RPMI7951 (cell line): Measurements from ENCODE around the gene ZNF503. TPM values are rescaled to one million over a fixed set of nuclear protein-coding genes. Genes with fewer than 3 reads are reported as not detected.

Experiments used
- DNase-seq: peaks from one replicate; pipeline ENCODE4 v3.0.0-alpha.2; 2012; ENCODE audit warnings: low read depth
- total RNA-seq: library from RNA; depleted of rRNA; stranded (reverse); fragments of >200 nt; shearing (Covaris generic); gene quantifications from 2 replicates; pipeline ENCODE4 v1.2.3, GENCODE V29; 2014; rRNA removed

Gene ZNF503, protein sequence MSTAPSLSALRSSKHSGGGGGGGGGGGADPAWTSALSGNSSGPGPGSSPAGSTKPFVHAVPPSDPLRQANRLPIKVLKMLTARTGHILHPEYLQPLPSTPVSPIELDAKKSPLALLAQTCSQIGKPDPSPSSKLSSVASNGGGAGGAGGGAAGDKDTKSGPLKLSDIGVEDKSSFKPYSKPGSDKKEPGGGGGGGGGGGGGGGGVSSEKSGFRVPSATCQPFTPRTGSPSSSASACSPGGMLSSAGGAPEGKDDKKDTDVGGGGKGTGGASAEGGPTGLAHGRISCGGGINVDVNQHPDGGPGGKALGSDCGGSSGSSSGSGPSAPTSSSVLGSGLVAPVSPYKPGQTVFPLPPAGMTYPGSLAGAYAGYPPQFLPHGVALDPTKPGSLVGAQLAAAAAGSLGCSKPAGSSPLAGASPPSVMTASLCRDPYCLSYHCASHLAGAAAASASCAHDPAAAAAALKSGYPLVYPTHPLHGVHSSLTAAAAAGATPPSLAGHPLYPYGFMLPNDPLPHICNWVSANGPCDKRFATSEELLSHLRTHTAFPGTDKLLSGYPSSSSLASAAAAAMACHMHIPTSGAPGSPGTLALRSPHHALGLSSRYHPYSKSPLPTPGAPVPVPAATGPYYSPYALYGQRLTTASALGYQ
- total RNA-seq, result 2.2 TPM in 2 replicates

DNA sequence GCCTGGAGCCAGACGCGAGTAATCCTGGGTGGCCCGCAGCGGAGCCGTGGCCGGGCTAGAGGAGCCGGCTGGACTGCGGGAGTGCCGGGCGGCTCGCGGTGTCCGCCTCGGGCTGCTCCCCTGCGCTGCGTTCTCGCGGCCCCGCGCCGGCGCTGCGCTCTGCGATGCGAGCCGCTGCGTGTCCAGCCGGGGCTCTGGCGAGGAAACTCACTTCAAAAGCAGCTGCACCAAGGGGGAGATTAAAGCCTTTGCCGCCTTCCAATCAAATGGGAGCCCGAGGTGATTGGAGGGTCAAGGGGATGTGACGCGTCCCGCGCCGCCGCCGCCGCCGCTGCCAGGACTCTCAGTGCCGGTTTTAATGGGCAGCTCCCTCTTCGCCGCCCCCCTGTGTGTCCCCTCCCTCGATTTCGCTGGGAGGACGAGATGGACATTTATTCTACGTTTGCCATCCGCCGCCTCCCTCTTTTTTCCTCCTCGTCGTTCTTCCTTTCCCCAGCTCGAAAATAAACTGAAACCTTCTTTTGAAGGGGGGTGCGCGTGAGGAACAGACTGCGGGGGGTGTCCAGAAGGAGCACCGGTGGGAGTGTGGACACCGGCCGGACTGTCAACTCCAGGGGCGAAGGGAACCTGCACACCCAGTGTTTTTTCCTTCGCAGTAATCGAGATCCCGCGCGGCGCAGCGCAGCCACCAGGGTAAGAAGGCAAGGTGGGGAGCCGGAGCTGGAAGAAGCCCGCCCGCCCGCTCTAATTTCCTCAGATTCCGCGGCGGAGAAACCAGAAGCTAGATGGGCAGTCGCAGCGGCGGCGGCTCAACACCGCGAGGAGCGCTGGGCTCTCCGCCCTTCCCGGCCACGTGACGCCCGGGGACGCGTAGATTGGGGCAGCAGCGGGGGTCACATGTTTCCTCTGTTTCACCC, at the start of gene ZNF503:
Gene ZNF503 (minus strand): TSS at position 196 of the 917 bp plus-strand sequence. CDS start 345 bp downstream, outside the sequence.
- DNase-seq, result peak; percentile 96

DNA sequence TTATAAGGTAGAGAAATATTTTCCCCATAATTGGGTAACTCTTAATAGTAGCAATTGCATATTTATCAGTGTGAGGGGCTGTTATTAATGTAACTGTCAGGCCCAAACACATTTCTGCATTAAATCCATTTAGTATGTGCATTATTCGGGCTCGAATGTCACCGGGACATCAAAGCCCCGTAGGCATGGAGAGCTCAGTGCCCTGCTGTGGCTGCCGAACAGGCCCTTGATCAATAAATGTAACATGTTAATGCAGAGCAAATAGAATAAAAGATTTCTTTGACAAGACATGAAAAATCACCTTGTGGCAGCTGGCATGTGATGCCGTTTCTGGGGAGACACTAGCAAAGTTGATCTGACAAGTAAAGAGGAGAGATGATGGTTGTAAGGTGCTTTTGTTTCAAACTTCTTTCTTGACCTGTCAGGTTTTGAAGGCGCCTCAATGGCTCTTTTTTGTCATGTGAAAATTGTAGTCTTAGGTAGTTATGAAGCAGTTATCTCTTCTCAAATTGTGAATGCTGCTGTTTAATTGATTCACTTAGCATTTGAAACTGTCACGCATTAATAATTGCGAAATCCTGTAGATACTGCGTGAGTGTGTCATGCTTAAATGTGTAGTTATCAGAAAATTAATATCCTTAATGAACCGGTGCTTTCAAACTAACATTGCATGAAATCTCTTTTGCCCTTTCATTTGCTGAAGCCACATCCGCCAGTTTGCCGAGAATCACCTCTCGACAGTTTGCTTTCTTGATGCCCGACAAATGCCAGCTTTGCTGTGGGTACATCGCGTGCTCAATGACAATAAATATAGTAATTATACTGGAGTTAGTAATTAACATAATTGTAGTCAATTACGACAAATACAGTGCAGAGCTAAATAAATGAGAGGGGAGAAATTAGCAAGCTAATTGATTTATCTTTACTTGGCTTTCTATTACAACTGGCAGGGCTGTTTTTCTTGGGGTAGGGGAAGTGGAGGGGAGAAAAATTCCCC, 49.4 kb upstream of the ZNF503 start:
- DNase-seq, result no peak

DNA sequence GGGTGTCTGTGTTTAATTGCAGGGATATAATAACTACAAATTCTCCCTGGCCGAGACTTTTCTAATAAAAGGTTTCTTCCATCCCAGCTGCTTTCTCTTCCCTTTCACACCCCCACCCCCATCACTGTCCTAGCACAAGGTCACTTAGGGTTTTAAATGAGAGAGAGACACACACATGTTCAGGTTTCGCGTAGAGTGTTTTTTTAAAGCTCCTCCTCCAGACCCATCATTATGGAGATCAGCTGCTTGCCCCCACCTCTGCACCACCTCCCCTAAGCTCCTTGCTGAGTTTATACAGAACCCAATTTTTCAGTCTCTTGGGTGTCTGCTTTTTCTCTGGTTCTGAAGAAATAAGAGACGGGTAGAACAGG, 48.5 kb upstream of the ZNF503 start:
- DNase-seq, result no peak

DNA sequence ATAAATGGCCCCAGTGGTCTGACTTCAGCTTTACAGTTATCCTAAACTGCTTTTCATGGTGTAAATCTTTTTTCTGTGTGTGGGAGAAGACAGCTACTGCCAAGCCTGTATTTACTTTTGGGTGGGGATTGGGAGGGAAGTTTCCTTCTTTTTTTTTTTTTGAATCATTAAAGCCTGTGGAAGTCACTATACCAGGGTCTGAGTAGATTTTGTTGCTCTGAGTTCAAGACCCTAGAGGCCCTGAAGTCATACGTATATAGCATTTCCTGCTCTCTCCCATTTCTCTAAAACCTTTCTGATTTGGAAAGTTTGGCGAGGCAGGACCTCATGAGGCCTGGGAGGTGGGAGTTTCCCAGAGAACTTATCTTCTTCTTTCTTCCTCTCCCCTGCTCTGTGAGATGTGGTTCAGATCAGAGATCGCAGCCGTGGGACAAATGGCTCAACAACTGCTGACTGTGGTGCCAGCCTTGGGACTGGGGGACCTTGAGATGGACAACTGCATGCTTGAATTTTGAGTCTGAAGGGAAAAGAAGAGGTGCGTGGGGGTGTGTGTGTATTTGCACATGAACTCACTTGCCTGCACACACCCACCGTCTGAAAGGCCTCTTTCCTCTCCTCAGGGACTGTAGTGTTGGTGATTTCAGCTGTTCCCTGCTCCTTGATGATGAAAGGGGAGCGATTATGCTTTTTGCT, 48.0 kb upstream of the ZNF503 start:
- no peak for DNase-seq

DNA sequence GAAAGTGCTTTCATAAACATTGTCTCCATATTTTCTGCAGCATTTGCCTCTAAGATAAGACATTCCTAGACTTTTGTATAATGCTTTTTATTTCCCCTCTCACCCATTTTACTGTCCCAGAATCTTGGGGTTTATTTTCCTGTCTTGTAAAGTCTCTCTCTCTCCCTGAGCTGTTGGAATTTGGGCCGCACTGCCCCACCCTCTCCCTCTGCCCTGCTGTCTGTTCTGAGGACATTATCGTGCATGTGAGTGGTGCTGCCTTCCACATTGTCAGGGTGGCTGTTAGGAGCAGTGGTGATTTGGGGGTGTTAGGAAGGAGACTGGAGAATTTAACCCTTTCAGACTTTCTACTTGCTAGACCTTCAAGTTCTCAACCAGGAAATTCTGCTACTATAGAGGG, 46.6 kb upstream of the ZNF503 start:
- no peak for DNase-seq

DNA sequence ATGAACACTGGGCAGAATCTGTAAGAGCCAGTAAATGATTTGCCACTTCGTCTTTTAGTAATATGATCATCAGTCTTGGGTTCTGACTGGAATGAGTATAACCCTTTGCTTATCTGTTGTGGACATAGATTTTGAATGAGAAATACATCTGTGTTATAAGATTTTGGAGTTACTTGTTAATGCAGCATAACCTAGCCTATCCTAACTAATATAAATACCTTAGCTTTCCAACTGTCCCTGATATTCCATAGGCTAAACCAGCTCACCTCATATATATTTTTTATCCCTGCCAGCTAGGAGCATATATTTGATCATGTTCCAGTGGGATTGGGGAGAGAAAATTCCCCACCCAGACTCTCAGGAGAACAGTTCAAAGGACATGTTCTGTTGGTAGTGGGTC, 44.9 kb upstream of the ZNF503 start:
- no peak for DNase-seq

DNA sequence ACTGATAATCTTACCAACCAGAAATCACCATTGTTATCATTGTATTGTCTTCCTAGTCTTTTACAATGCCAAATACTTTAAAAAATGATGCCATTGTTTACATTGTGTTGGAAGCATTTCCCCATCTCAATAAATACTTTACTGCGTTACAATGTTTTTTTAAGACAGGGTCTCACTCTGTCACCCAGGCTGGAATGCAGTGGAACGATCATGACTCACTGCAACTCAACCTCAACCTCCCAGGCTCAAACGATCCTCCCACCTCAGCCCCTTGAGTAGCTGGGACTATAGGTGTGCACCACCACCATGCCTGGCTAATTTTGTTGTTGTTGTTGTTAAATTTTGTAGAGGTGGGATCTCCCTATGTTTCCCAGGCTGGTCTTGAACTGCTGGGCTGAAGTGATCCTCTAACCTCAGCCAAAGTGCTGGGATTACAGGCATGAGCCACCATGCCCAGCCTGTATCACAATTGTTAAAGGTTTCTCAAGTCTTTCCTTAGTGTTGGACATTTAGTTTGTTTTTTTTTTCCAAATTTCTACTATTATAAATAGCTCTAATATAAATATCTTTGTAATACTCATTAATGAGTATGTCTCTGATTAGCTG, 43.3 kb upstream of the ZNF503 start:
- DNase-seq, result no peak

DNA sequence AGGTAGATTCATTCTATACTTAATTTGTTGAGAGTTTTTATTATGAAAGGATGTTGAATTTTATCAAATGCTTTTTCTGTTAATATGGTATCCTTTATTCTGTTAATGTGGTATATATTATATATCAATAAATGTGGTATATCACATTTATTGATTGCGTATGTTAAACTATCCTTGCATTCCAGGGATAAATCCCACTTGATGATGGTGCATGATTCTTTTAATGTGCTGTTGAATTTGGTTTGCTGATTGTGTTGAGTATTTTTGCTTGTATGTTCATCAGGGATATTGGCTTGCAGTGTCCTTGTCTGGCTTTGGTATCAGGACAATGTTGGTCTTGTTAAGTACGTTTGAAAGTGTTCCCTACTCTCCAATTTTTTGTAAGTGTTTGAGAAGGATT, 41.8 kb upstream of the ZNF503 start:
- no peak for DNase-seq

DNA sequence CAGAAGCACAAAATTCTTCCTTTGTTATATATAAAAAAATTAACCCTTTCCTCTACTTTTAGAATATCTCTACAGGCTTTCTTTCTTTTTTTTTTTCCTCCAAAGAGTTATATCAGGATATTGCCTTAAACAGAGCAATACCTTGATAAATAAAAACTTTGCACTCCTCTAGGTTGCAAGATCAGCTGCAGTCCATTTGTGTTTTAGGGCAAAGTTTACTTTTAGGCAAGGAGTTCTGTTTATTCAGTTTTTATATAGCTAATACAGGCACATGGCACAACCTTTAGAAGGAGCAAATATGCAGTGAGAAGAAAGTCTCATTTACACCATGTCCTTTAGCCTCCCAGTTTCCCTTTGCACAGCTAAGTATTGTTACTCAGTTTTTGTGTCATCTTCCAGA, 40.1 kb upstream of the ZNF503 start:
- DNase-seq, result no peak

DNA sequence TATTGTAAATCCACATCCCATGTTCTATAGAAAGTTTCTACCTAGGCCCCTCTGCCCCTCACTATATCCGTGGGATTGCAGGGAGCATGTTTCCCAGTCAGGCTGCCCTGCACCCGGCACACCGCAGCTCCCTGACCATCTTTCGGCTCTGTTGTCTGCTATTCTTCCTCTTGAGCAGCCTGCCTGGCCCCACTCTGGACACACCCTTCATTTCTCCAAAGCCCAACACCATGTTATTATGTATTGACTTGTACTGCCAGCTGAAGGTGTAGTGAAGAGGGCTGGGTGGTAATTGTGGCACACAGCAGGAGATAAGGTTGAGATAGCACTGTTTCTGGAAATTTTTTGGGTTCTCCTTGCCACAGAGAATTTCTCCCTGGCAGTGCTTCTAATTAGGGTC, 39.6 kb upstream of the ZNF503 start:
- DNase-seq, result no peak

DNA sequence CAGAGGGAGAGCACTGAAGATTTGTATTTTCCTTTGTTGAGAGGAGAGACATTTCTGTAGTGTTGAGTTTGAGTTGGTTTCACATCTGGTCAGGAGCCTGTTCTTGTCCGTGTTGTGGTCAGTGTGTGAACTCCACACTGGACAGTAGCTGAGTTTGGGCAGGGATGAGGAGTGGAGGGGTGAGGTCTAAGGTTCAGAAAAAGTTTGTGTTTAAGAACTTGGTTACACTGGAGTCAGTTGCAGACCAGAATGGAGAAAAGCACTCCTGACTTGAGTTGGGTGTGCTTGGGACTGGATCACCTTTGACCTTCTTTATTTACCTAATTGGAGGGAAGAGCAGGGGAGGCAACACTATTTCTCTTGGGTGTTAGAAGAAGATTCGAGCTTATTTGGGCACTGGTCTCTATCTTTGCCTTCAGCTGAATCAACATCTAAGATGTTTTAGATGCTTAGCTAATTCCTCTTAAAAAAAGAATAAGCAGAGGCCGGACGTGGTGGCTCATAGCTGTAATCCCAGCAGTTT, 38.8 kb upstream of the ZNF503 start:
- DNase-seq, result no peak

DNA sequence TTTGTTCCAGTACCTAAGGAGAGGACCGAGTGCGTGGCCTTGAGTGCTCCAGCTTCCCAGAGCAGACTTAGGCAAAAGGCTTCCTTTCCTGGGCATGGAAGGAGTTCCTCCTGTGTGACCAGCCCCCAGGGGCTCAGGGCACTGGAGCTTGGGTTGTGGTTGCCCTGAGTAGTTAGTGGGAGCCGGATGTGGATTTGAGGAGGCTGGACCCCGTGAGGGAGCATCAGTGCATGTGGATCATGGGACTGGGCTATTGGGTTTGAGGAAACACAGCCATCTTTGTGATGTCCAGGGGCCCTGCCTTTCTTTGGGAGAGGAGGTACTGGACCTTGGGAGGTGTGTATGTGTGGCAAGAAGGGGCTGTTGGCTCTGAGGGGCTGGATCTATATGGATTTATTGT, 38.2 kb upstream of the ZNF503 start:
- no peak for DNase-seq

DNA sequence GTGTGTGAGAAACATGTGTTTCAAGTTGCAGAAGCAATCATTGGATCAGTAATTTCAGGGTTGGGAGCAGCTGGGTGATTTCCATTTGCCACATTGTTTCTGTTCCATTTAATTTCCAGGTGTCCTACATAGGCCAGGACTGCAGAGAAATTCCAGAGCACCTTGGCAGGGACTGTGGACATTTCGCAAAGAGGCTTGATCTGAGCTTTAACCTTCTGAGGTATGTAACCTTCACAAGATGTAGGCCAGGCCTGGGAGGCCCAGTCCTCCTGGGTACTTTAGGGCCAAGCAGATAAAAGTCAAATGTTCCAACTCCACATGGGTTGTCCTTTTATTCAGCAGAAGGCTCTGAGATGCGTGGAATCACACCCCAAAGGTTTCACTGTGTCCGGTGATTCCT, 36.7 kb upstream of the ZNF503 start:
- no peak for DNase-seq

DNA sequence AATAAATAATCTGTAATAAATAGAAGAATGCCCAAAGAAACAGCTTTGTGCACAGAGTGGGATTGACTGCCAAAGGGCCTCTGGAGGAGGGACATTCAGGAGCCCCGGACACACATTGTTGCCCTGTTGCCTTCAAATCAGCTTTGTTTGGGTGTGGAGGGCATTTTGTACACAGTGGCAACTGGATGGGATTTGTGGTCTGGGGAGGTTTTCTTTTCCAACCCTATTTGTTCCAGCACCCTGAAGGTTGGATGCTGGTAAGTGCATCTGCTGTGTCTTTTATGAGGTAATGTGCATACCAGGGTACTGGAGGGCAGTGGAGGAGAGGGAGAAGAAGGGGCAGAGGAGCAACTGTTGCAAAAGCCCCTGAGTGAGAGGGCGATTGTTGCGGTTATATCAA, 36.1 kb upstream of the ZNF503 start:
- DNase-seq, result no peak

DNA sequence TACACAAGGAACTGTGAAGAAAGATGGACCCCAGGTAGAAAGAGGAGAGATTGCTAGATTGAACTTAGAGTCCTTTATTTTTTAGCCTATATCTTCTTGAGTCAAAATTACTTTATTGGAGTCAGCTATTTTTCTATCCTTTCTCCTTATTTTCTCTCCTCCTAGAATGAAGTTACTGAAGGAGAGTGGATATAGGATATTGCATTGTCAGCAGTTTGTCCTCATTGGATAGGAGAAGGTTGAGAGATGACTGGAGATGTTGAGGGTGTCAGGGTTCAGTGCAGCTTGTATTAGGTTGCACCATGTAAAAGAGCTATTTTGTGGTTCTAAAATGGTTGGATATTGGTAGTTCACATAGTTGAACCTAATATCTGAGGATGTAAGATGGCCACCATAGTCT, 35.3 kb upstream of the ZNF503 start:
- no peak for DNase-seq

DNA sequence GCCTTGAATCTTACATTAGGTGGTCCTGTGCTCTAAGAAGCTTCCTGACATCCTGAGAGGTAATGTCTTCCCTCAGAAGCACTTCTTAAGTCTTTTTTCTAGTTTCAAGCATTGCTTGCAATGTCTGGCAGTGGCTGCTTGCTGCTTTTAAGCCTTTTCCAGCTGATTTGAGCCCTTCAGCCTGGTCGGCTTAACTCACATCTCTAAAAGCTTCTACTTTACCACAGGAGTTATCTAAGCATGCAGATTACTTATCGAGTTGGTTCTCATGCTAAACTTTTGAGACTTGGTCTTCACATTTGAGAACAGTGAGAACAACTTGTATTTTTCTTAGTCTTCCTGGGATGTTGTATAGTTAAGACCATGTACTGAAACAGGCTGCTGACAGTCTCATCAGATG, 33.7 kb upstream of the ZNF503 start:
- DNase-seq, result no peak

DNA sequence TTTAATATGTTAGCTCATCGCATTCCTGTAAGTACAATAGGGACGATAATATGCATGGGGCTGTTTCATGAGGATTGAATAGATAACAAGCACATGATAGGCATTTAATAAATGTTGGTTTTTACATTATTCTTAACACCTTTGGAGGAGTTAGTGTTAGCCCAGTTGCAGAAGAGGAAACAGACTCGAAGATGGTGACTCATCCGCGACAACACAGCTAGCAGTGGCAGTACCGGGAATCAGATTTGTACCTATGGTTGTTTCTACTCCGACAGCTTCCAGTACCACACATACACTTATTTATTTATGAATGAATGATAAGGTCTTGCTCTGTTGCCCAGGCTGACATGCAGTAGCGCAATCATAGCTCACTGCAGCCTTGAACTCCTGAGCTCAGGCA, 32.7 kb upstream of the ZNF503 start:
- no peak for DNase-seq

DNA sequence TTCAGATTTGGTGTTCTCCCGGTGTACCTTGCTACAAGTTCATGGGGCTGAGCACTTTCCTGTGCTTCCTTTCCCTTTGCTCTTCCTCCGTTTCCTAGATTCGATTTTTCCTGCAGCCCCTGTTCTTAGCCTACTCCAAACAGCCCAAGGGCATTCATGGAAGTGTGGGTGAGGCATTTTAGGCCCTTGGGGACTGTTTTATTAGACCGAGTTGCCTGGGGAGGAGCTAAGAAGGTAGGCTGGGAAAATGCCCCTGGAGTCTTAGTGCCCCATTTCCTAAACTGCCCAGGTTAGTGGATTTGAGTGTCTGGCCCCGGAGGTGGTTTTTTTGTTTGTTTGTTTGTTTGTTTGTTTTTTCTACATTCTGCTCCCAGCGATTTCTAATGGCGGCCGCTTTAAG, 31.7 kb upstream of the ZNF503 start:
- no peak for DNase-seq

DNA sequence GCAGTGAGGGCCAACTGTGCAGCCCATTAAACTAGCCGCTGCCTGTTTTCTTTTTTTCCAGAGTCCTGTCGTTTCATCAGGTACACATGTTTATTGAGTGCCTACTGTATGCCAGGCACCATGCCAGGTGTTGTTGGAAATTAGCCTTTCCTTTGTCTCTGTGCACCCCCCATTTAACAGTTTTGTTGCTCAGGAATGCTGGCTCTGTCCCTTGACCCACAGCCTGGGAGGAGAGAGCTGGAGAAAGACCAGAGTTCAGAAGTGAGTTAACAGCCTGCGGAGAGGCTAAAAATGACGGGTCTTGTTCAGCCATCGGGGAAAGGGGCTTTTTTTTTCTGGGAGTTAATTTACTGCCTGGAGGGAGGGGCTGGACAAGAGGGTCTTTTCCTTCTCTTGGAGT, 31.2 kb upstream of the ZNF503 start:
- DNase-seq, result no peak

DNA sequence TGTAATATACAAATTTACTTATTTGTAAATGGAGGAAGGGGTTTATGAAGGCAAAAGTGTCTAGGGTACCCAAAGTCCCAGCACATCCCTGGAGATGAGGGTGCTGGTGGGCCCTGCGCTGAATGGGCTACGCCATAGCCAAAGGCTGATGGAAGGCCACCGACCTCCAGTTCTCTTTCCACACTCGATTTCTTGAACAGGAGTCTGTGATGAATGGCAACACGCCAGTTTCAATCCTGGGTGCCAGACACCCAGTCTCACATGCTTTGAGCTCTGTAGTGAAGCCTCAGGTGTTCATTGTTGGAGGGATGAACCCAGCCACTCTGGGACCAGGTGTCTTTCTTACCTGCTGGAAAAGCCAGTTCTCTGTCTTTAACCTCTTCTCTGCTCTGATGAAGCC, 30.6 kb upstream of the ZNF503 start:
- DNase-seq, result no peak
